ENCODE measurements around the gene PLEKHB1.

Gene PLEKHB1, protein sequence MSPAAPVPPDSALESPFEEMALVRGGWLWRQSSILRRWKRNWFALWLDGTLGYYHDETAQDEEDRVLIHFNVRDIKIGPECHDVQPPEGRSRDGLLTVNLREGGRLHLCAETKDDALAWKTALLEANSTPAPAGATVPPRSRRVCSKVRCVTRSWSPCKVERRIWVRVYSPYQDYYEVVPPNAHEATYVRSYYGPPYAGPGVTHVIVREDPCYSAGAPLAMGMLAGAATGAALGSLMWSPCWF

DNA sequence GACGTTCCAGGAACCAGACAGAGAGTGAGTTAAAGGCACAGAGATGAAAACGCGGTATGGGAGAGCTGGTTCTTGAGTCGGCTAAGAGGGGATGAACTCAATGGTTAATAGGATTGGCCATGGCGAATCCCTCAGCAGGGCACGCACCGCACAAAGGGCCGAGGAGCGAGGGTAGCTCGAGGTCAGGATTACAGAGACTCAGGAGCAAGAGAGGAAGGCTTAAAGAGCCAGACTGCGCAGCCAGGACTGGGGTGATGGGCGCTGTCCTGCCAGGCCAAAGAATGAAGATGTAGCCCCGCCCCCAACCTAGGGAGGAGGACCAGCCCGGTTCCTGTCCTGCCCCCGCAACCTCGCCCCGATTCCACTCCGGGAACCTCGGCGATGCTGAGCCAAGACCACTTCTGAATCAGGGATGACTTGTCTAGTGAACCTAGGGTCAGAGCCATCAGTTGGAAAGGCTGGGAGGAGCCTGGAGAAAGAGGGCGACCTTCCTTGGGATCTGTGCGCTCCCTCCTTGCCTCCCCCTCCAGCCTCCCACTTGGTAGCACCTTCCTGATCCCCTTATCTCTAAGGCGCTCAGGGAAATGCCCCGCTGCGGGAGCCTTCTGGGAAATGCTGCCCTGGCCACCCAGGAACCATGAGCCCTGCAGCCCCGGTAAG is at the start of gene PLEKHB1:
Gene PLEKHB1, plus strand, starts transcription at position 610 of the 660 bp plus-strand sequence. Its CDS starts 28 bp downstream, at position 638.
- DNase-seq (ENCODE audit: low read depth, low spot score): peak; percentile 74

DNA sequence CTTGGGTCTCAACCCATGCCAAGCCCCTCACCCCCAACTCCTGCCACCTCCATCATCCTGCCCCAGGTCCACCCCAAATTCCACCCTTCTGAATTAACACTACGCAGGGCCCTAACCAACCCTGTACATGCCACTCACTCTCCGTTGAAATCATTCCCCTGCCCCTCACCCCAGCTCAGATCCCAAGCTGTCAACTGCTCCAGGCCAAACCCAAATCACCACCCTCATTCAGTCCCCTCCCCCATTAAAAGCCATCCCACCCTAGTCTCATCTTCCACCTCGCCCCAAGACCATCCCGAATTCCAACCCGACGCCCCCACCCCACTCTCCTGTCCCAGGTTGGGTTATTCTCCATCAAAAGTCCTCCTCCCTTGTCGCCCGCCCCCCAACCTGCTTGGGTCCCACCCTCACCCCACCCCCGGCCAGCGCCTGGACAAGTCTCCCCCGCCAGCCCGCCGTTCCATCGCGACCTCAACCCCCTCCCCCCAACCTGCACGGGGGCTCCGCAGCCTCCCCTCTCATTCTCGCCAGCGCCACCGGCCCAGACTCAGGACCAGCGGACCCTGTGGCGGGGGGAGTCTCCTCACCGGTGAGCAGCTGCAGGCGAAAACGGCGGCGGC is 48.9 kb upstream of the PLEKHB1 start:
- peak; percentile 23 for DNase-seq (ENCODE audit: low read depth, low spot score)

DNA sequence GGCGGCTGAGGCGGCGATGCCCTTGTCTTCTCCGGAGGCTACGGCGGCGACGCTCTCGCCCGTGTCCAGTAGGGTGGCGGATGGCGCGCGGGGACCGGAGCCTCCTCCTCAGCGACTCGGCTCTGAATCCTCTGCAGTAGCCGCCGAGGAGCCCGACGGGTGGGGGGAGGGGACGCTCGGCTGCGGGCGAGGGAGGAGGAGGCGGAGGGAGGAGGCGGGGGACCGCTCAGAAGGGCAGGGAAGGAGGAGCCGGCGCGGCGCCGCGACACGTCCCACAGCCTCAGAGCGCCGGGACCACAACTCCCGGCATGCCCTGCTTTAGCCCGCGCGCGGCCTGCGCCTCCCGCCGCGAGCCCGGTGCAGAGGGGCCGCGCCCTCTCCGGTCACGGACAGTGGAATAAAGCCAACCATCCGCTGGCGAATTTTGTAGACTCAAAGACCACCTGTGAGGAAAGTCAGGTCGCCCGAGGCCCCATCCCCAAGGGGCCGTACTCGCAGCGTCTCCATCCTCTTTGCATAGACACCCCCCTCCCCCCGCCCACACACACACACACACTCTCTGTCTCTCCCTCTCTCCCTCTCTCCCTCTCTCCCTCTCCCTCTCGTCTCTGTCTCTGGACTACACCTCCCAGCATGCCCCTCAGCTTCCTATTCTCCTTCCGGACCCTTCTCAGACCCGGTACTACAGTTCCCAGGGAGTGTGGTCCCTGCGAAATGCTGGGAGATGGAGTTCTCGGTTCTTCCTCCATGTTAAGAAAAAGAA is 48.2 kb upstream of the PLEKHB1 start, which contains the start of gene FAM168A:
Gene FAM168A, minus strand, starts transcription at position 157 of the 763 bp plus-strand sequence. CDS start 129,638 bp downstream, outside the sequence.
- DNase-seq (ENCODE audit: low read depth, low spot score): peak; percentile 97

DNA sequence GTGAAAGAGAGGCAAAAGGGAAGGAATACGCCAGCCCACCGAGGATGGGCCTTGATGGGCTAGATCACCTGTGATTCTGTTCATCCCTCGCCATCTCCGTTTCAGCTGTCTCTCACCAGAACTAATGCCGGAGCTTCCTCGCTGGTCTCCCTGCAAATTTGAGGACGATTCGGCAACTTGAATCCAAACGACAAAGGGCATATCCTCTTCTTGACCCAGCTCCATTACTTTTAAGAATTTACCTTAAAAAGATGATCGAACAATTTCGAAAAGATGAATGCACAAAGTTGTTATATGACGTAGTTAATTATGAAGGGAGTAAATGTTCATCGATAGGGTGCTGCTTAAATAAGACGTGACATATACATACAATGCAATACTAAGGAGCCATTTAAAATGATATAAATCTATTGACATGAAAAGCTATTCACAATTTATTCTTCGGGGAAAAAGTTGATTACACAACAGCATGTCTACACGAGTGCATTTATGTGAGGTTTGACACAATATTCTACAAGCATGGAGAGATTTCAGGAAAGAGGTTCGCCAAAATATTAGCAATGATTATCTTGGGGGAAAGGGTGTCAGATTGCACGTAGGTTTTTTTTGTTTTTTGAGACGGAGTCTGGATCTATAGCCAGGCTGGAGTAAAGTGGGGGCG is 47.5 kb upstream of the PLEKHB1 start:
- DNase-seq (ENCODE audit: low read depth, low spot score): no peak

DNA sequence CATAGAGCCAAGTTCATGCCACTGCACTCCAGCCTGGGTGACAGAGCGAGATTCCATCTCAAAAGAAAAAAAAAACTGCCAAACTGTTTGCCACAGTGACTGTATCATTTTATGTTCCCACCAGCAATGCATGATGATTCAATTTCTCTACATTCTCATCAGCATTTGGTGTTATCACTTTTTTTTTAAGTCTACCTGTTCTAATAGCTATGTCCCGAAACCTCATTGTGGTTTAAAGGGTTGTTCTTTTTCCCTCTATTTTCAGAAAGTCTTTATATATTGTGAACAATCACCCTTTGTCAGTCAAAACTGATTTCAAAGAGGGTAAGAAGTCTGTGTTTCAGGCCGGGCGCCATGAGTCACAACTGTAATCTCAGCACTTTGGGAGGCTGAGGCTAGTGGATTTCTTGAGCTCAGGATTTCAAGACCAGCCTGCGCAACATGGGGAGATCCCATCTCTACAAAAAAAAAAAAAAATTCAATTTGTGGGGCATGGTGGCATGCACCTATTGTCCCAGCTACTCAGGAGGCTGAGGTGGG is 33.7 kb upstream of the PLEKHB1 start:
- no peak for DNase-seq (ENCODE audit: low read depth, low spot score)

DNA sequence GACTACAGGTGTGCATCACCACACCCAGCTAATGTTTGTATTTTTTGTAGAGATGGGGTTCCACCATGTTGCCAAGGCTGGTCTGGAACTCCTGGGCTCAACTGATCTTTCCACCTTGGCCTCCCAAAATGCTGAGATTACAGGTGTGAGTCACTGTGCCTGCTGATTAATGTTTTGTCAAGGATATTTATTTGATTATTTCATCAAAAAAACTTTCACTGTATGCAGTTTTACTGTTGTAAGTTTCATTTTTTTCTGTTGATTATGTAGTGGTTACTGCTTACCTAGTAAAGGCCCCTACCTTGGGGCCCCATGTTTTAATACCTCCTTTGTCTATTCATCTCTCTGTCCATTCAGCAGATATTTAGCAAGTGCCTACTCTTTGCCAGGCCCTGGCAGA is 31.8 kb upstream of the PLEKHB1 start:
- DNase-seq (ENCODE audit: low read depth, low spot score): no peak

DNA sequence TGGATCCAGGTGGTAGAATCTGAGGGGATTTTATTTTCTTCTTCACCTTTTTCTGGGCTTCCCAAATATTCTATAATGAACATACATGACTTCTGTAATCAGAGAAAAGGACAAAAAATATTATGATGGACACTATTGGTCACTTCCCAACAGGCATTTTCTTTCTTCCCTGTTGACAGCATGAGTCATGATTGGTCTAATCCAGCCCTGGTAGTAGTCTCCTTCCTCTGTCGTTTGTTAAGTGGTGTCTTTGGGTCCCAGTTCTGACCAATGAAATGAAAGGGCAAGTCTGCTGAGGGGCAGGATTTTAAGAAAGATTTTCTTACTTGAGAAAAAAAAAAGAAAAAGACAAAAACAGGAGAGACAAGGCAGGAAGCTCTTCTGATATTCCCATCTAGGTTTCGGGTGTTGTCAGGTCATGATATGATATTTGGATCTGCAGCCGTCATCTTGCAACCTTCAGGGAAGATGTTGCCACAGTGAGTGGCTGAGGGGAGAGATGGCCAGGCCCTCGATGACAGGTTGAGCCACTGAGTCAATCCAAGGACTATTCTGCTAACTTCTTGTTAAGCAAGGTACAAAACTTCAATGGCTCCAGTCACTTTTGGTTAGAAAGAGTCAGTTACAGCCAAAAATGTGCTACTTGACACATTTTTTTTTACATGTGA is 23.3 kb upstream of the PLEKHB1 start:
- no peak for DNase-seq (ENCODE audit: low read depth, low spot score)

DNA sequence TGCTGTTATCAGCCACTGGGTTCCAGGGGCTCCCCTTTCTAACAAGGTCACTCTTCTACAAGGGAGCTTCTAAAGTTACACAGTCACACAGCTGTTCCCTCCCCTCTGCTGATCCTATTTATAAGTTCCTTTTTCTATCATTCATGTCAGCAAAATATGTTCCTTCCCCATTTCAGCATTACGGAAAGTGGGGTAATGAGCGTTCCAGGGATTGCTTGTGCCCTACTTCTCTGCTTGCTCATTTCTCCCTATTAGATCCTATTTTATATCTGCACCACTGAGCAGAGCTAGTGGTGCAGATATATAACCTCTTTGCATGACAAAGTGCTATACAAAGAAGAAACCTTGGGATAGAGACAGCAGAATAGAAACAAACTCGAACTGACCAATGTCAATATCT is 22.7 kb upstream of the PLEKHB1 start:
- DNase-seq (ENCODE audit: low read depth, low spot score): no peak

DNA sequence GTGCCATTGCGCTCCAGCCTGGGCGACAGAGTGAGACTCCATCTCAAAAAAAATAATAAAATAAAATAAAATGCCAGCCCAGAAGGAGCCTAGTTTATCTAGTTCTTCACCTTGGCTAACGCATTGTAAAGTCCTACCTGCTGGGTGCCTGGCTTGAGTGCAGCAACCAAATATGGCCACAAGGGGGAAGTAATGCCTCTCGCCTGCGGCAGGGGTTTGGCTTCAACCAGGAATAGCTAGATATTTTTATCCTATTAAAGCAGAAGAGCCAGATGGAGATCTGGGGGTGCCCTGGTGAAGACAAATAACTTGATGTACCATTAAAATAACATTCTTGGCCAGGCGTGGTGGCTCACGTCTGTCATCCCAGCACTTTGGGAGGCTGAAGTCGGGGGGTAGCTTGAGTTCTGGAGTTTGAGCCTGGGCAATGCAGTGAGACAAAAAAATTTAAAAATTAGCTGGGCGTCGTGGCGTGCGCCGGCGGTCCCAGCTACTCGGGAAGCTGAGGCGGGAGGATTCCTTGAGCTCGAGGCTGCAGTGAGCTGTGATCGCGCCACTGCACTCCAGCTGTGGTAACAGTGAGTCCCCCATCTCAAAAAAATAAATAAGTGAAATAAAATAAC is 20.6 kb upstream of the PLEKHB1 start:
- DNase-seq (ENCODE audit: low read depth, low spot score): peak; percentile 86

DNA sequence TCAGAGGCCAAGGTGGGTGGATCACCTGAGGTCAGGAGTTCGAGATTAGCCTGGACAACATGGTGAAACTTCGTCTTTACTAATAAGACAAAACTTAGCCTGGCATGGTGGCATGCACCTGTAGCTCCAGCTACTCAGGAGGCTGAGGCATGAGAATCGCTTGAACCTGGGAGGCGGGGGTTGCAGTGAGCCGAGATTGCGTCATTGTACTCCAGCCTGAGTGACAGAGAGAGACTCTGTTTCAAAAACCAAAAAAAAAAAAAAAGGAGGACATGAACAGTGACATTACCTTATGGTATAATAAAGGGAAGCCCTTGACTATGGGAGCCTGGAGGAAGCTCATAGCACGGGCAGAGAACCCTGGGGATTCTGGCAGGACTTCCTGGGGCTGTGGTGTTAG is 16.5 kb upstream of the PLEKHB1 start:
- no peak for DNase-seq (ENCODE audit: low read depth, low spot score)

DNA sequence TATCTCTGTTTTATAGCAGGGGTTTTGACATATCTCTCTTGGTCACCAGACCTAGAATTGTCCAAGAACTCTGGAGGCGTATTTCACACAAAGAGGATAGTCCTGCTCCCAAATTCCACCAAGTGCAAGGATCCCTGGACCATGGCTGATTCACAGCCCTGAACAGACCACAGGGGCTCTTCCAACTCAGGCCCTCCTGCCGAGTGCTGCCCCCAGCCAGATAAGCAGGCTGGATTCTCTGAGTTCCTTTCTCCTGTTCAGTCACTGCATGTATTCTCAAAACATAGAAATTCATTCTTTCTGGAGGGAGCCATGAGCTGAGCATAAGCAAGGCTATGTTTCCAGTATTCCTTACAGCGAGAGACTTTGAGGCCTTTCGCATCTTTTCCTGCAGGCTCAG is 13.4 kb upstream of the PLEKHB1 start:
- DNase-seq (ENCODE audit: low read depth, low spot score): no peak

DNA sequence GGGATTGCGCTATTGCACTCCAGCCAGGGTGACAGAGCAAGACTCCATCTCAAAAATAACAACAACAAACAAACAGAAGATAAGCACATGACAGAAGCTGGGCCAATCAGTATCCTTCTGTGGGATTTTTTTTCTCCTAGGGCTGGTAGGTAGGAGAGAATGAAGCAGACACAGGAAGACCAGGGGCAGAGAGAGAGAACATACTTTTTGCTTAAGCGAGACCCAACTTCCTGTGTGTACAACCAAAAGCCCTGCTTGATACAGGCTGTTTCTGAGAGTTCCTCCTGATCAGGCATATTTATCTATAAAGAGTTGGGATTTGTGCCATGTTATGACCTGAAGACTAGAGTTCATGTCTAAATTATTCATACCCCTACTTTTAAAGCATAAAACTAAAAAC is 12.4 kb upstream of the PLEKHB1 start:
- DNase-seq (ENCODE audit: low read depth, low spot score): no peak

DNA sequence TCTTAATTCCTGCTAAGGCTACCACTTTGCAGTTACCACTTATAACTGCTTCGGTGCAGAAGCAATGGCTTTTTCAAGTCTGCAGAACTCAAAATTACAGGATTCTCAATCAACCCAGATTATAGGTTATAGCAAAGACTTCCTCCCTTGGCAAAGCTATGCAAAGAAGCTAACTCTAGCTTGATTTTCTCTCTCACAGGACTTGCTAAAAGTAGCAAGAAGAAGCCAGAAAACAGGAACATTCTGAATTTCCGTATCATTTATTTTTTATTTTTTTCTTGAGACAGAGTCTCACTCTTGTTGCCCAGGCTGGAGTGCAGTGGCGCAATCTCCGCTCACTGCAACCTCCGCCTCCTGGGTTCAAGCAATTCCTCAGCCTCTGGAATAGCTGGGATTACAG is 10.7 kb upstream of the PLEKHB1 start:
- no peak for DNase-seq (ENCODE audit: low read depth, low spot score)

DNA sequence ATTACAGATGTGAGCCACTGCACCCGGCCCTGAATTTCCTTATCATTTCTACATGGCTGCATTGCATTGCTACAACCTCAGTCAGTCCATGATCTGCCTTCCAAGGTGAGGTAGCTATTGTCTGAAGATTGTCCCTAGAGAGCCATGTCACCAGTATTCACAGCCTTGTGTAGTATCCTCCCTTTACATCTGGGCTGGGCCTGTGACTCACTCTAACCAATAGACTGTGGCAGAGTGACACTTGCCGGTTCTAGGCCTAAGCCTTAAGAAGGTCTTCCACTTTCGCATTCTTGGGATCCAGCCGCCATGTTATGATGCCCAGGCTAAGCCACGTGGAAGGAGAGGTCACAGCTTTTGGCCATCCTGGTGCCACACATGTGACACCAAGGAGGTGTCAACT is 10.1 kb upstream of the PLEKHB1 start:
- DNase-seq (ENCODE audit: low read depth, low spot score): no peak

DNA sequence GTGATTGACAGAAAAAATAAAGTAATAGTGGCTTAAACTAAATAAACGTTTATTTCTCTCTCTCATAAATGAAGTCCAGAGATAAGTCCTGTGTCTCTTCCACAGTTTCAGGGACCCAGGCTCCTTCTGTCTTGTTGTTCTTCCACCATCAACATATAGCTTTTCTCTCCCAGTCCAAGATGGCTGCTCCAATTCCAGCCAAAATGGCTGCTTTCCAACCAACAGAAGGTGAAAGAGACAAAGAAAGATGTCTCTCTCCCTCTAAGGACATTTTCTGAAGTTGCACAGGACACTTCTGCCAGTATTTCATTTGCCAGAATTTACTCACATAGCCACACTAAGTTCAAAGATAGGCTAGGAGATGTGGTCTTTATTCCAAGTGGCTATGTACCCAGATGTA is 9.4 kb upstream of the PLEKHB1 start:
- DNase-seq (ENCODE audit: low read depth, low spot score): no peak

DNA sequence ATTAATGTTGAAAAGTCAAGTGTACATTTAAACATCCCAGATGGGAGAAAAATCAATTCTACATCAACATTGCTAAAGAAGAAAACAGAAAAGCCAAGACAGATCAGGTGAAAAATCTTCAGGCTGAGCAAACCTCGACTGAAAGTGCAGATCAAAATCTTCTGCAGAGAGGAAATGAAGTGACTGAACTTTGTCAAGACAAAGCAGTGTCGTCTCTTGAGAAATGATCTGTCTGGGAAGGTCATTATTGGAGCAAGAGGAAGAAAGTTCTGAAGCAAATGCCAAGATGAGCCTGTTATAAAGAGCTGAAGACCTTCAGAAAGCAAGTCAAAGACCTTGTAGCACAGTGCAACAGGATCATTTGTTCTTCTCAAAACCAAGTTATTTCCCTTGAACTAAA is 5.8 kb upstream of the PLEKHB1 start:
- DNase-seq (ENCODE audit: low read depth, low spot score): no peak

DNA sequence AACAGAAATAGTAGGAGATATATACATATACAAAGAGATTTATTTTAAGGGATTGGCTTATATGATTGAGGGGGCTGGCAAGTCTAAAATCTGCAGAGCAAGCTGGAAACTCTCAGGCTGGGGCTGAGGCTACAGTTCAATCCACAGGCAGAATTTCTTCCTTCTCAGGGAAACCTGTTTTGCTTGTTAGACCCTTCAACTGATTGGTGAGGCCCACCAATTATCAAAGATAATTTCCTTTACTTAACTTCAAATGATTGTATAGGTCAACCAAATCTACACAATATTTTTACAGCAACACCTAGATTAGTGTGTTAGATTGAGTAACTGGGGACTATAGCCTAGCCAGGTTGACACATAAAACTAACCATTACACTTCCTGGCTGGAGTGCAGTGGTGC is 4.7 kb upstream of the PLEKHB1 start:
- no peak for DNase-seq (ENCODE audit: low read depth, low spot score)

DNA sequence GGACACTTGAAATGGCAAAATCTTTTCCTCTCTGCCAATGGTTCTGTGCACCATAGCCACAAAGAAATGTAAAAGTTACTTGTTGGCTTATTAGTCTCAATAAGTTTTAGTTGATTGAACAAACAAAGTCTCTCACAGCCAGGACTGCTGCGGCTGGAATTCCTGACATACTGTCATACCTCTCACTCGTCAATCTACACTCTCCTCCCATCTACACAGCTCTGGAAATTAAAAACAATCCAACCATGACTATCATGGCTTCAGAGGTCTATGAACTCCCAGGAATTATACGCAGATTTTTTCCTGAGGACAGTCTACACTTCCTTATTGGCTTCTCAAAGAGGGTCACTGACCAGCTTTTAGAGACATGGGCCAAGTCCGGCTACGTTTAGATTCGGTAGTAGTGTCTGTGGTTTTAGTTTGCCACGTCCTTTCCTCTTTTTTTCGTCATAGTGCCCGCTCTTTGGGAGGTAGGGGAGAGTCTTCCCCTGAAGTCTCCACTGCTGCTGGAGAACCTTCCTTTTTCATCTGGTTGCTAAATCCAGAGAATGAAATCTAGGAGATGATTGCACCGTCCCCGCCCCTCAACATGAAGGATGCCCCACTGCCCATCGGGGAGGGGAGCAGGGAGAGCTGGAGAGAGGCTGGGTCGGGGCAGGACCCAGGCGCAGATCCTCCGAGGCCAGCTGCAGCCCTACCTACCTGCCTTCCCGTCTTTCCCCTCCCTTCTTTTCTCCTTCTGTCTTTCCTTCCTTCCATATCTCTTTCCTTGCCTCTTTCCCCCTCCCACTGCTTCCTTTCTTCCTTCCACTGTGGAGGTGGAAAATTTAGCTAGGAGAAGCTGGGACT is 1.0 kb upstream of the PLEKHB1 start:
- no peak for DNase-seq (ENCODE audit: low read depth, low spot score)

DNA sequence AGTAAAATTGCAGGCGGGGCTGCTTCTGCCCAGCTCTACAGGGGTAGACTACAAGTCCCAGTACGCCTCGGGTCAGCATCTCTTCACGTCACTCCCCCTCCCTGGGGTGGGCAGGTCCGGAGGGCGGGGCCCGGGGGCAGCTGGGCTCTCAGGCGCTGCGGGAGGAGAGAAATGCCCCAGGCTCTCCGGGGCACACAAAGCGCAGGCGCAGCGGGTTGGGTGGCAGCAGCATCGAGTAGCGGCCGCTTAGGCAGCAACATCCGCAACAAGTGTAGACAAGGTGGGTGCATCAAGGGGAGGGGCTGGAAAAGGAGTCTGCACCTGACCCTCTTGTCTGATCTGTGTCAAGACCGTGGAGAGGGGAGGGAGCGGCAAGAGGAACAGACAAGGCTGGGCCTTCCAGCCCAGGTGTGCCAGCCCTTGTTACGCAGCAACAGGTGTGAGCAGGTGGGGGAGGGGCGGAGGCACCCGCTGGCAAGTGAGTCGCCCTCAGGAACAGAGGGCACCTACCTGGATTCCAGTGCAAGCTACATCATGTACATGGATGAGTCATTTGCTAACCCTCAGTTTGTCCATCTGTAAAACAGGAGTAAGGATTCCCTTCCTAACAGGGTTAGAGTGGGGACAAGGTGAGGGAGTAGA is 1.2 kb downstream of the PLEKHB1 start:
- DNase-seq (ENCODE audit: low read depth, low spot score): peak; percentile 88
